ENCODE results near the gene HRG.

GRCh38 chr3:186663361-186664118 is 2.3 kb upstream of the HRG start:
- TF ChIP-seq, protein P1, sequence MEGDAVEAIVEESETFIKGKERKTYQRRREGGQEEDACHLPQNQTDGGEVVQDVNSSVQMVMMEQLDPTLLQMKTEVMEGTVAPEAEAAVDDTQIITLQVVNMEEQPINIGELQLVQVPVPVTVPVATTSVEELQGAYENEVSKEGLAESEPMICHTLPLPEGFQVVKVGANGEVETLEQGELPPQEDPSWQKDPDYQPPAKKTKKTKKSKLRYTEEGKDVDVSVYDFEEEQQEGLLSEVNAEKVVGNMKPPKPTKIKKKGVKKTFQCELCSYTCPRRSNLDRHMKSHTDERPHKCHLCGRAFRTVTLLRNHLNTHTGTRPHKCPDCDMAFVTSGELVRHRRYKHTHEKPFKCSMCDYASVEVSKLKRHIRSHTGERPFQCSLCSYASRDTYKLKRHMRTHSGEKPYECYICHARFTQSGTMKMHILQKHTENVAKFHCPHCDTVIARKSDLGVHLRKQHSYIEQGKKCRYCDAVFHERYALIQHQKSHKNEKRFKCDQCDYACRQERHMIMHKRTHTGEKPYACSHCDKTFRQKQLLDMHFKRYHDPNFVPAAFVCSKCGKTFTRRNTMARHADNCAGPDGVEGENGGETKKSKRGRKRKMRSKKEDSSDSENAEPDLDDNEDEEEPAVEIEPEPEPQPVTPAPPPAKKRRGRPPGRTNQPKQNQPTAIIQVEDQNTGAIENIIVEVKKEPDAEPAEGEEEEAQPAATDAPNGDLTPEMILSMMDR (IDR thresholded peaks at IDR 0.05) = no peak
- TF ChIP-seq POLR2A (IDR thresholded peaks at IDR 0.05) (no peak), EP300 (IDR thresholded peaks at IDR 0.05) (no peak), POLR2AphosphoS5 (IDR thresholded peaks at IDR 0.05) (no peak)

Data from upper lobe of left lung (tissue), 4 donors.